ENCODE results near the gene CCDC92B. TPM values are rescaled to one million over a fixed set of nuclear protein-coding genes. Genes with fewer than 3 reads are reported as not detected.

CCDC92B gene
- total and polyA plus RNA-seq, 10 of the 15 experiments (the other 5 are each of a cell fraction or from before 2014, with no cell fraction given), result not detected

DNA sequence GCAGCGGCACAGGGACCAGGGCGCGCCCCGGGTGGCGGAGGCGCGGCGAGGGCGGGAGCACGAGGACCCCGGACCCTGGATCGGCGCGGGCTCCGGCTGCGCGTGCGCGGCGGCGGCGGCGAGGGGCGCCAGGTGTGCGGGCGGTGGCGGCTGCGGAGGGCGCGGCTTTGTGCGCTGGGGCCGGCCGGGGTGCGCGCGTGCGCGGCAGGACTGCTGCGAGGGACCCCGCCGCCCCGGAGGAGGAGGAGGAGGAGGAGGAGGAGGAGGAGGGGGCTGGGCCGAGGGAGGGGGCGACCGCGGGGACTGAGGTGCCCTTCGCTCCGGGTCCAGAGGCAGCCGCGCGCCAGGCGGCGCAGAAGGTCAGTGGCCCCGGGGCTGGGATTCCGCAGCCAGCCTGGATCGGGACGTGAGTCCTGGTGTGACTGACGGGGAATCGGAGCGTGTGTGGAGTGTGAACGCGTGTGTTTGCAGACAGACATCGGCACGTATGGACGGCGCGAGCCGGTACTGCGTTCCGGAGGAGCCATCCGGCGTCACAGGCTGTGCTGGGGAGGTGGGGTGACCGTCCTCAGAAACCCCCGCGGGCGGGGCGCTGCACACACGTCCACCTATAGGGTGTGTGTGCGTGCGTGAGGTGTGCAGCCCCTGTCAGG lies 27.3 kb upstream of the CCDC92B start:
- Histone ChIP-seq H3K27me3 (replicated peaks in 1 of 2; ENCODE audit: control insufficient read depth in 2 of 2, insufficient read depth in 2 of 2, low read length in 1 of 2) (peaks cover 0 to 7% of the 10 kb centered on the region in 2 experiments; a peak in 3 of 4 replicates), H3K9ac (ENCODE audit: control insufficient read depth, insufficient read depth, low read length) (no peak overlapping the region), H3K27ac (ENCODE audit: control insufficient read depth, insufficient read depth) (no peak overlapping the region), H3K4me3 (no peak overlapping the region), H3K79me2 (ENCODE audit: control insufficient read depth, insufficient read depth, low read length) (no peaks in the 10 kb centered on the region), H3K9me3 (replicated peaks; ENCODE audit: control insufficient read depth, insufficient read depth, low read length) (no peaks in the 10 kb centered on the region), H3K4me1 (ENCODE audit: control insufficient read depth, insufficient read depth, low read length) (no peaks in the 10 kb centered on the region), H3K36me3 (ENCODE audit: control insufficient read depth in 2 of 2, insufficient read depth in 2 of 2, low read length in 1 of 2) (no peaks in the 10 kb centered on the region), H4K20me1 (ENCODE audit: control insufficient read depth, insufficient read depth) (no peaks in the 10 kb centered on the region), H3K4me2 (ENCODE audit: control insufficient read depth, insufficient read depth) (no peak overlapping the region), H2AFZ (ENCODE audit: control insufficient read depth, low read depth, low read length) (no peak overlapping the region)
- no peak for DNase-seq (ENCODE audit: low read depth, low spot score)
- SMC1A ChIA-PET (ENCODE audit: uncharacterized antibody, unreplicated experiment), result no interaction called here
- no peak for FAIRE-seq
- in situ Hi-C loops (cut with MboI), result no loop called here
- CTCF ChIA-PET, result no interaction called here
- 32% methylated on average over 47 of the region's 80 CpGs for WGBS (ENCODE audit: insufficient coverage, insufficient replicate concordance, low lambda C conversion rate, missing lambda C conversion rate)
- POLR2A ChIA-PET, result no interaction called here
- RAD21 ChIA-PET (ENCODE audit: unreplicated experiment), result no interaction called here
- no peak for ATAC-seq
- BruUV-seq (replicated peaks), result no TSS peak
- intact Hi-C loops (cut with micrococcal nuclease; ENCODE audit: unreplicated experiment), result no loop called here
- TF ChIP-seq IKZF1 (conservative IDR thresholded peaks at IDR 0.05) (no peak), BCL11A (IDR thresholded peaks at IDR 0.05; ENCODE audit: low read depth, low read length) (no peak), JUND (IDR thresholded peaks at IDR 0.05; ENCODE audit: low read depth, low read length) (no peak), ATF7 (IDR thresholded peaks at IDR 0.05; ENCODE audit: low read depth) (no peak), TCF7 (IDR thresholded peaks at IDR 0.05; ENCODE audit: borderline replicate concordance) (no peak), NR2C1 (IDR thresholded peaks at IDR 0.05) (no peak)
- TF ChIP-seq, protein P1, sequence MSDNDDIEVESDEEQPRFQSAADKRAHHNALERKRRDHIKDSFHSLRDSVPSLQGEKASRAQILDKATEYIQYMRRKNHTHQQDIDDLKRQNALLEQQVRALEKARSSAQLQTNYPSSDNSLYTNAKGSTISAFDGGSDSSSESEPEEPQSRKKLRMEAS (IDR thresholded peaks at IDR 0.05; ENCODE audit: low read depth, low read length), result no peak
- TF ChIP-seq, protein P2, sequence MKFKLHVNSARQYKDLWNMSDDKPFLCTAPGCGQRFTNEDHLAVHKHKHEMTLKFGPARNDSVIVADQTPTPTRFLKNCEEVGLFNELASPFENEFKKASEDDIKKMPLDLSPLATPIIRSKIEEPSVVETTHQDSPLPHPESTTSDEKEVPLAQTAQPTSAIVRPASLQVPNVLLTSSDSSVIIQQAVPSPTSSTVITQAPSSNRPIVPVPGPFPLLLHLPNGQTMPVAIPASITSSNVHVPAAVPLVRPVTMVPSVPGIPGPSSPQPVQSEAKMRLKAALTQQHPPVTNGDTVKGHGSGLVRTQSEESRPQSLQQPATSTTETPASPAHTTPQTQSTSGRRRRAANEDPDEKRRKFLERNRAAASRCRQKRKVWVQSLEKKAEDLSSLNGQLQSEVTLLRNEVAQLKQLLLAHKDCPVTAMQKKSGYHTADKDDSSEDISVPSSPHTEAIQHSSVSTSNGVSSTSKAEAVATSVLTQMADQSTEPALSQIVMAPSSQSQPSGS (IDR thresholded peaks at IDR 0.05; ENCODE audit: low read length), result no peak
- TF ChIP-seq, protein P3, sequence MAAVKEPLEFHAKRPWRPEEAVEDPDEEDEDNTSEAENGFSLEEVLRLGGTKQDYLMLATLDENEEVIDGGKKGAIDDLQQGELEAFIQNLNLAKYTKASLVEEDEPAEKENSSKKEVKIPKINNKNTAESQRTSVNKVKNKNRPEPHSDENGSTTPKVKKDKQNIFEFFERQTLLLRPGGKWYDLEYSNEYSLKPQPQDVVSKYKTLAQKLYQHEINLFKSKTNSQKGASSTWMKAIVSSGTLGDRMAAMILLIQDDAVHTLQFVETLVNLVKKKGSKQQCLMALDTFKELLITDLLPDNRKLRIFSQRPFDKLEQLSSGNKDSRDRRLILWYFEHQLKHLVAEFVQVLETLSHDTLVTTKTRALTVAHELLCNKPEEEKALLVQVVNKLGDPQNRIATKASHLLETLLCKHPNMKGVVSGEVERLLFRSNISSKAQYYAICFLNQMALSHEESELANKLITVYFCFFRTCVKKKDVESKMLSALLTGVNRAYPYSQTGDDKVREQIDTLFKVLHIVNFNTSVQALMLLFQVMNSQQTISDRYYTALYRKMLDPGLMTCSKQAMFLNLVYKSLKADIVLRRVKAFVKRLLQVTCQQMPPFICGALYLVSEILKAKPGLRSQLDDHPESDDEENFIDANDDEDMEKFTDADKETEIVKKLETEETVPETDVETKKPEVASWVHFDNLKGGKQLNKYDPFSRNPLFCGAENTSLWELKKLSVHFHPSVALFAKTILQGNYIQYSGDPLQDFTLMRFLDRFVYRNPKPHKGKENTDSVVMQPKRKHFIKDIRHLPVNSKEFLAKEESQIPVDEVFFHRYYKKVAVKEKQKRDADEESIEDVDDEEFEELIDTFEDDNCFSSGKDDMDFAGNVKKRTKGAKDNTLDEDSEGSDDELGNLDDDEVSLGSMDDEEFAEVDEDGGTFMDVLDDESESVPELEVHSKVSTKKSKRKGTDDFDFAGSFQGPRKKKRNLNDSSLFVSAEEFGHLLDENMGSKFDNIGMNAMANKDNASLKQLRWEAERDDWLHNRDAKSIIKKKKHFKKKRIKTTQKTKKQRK (IDR thresholded peaks at IDR 0.05; ENCODE audit: low read depth, low read length), result no peak
- TF ChIP-seq, protein P4, sequence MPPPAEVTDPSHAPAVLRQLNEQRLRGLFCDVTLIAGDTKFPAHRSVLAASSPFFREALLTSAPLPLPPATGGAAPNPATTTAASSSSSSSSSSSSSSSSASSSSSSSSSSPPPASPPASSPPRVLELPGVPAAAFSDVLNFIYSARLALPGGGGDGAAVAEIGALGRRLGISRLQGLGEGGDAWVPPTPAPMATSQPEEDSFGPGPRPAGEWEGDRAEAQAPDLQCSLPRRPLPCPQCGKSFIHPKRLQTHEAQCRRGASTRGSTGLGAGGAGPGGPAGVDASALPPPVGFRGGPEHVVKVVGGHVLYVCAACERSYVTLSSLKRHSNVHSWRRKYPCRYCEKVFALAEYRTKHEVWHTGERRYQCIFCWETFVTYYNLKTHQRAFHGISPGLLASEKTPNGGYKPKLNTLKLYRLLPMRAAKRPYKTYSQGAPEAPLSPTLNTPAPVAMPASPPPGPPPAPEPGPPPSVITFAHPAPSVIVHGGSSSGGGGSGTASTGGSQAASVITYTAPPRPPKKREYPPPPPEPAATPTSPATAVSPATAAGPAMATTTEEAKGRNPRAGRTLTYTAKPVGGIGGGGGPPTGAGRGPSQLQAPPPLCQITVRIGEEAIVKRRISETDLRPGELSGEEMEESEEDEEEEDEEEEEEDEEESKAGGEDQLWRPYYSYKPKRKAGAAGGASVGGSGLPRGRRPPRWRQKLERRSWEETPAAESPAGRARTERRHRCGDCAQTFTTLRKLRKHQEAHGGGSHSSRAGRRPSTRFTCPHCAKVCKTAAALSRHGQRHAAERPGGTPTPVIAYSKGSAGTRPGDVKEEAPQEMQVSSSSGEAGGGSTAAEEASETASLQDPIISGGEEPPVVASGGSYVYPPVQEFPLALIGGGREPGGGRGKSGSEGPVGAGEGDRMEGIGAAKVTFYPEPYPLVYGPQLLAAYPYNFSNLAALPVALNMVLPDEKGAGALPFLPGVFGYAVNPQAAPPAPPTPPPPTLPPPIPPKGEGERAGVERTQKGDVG (CRISPR knock-in tag; IDR thresholded peaks at IDR 0.05), result no peak
- TF ChIP-seq, protein P5, sequence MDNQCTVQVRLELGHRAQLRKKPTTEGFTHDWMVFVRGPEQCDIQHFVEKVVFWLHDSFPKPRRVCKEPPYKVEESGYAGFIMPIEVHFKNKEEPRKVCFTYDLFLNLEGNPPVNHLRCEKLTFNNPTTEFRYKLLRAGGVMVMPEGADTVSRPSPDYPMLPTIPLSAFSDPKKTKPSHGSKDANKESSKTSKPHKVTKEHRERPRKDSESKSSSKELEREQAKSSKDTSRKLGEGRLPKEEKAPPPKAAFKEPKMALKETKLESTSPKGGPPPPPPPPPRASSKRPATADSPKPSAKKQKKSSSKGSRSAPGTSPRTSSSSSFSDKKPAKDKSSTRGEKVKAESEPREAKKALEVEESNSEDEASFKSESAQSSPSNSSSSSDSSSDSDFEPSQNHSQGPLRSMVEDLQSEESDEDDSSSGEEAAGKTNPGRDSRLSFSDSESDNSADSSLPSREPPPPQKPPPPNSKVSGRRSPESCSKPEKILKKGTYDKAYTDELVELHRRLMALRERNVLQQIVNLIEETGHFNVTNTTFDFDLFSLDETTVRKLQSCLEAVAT (IDR thresholded peaks at IDR 0.05), result no peak

All from GM12878 (cell line).